SK-N-MC (cell line): ENCODE measurements around the gene DAAM1.

Experiments used
- DNase-seq: peaks from one replicate; pipeline ENCODE4 v3.0.0-alpha.2; 2011; ENCODE audit warnings: low read depth, low spot score
- H3K27ac ChIP-seq: fragments of 200-600 bp; sonication (generic); 2 replicates; pipeline ENCODE4 v1.5.1; 2016; ENCODE audit warnings: mixed run types
- H3K36me3 ChIP-seq: fragments of 200-600 bp; sonication (generic); 2 replicates; pipeline ENCODE4 v1.6.1; 2017; ENCODE audit warnings: antibody characterized with exemption, low read length, mixed read lengths; ENCODE audit not compliant: insufficient read depth
- H3K4me3 ChIP-seq: fragments of 200-600 bp; sonication (generic); 2 replicates; pipeline ENCODE4 v1.5.1; 2016
- H3K9ac ChIP-seq: fragments of 200-600 bp; sonication (generic); 2 replicates; pipeline ENCODE4 v1.8.0; 2017; ENCODE audit warnings: mixed run types, mixed read lengths; ENCODE audit not compliant: insufficient read length
- H3K9me3 ChIP-seq: fragments of 200-600 bp; sonication (generic); 2 replicates; pipeline ENCODE4 v1.6.1; 2017; ENCODE audit warnings: low read depth, mild to moderate bottlenecking, antibody characterized with exemption, low read length, moderate library complexity, mixed read lengths
- EZH2 ChIP-seq: fragments of 200-600 bp; sonication (generic); IDR thresholded peaks from one replicate; pipeline ENCODE4 v1.6.1; 2017; ENCODE audit warnings: antibody characterized with exemption
- FOXP2 ChIP-seq: optimal IDR thresholded peaks from 2 replicates; pipeline ENCODE3; 2011; ENCODE audit warnings: mild to moderate bottlenecking, moderate library complexity; ENCODE audit not compliant: insufficient read depth; ENCODE audit errors: extremely low read length, control extremely low read depth
- POLR2AphosphoS5 ChIP-seq: IDR thresholded peaks from 2 replicates; pipeline ENCODE4 v1.6.1; 2012; ENCODE audit warnings: mild to moderate bottlenecking, low read depth, low read length, borderline replicate concordance

DAAM1 gene

DNA sequence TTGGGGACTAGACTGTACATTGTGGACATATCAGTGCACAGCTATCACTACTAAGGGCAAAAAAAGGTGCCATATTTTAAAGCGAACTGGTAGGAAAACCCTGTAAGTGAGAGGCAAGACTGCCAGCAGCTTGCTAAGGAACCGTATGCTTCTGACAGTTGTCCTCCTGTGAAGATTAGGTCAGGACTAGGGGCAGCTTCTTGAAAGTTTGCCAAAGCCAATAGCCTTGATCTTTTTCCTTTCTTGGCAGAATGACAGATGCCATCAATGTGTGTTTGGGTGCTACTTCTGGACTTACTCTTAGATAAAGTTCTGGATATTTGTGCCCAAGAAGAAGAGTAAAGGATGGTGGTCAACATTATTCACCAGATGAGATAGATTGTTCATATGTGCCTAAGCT lies 7.4 kb downstream of the DAAM1 start:
- no peak overlapping the region for H3K27ac ChIP-seq
- no peaks in the 10 kb centered on the region for H3K9me3 ChIP-seq
- TF ChIP-seq EZH2 (no peak), FOXP2 (no peak), POLR2AphosphoS5 (no peak)
- no peak overlapping the region for H3K9ac ChIP-seq
- no peak overlapping the region for H3K4me3 ChIP-seq
- no peak for DNase-seq
- H3K36me3 ChIP-seq, result no peaks in the 10 kb centered on the region

DNA sequence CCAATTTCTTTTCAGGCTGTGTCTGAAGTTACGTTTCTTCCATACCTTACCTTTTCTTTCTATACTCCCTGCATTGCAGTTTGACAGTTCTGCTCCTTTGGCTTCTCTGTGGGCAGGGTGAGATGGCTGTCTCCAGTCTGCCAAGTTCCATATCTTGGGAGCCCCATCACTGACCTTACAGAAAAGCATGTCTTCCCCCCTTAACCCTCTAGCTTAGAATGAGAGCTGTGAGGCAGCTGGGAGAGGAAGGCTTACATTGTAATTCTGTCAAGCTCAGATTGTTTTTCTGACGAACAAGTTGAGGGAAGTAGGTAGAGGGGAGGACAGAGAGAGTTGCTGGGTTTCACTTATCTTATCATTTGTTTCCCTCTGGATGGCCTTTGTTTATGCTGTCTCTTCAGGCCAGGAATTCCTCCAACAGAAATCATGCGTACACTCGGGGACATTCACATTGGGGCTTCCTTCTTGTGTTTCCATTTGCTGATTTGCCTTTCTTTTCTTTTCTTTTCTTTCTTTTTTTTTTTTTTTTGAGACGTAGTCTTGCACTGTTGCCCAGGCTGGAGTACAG lies 9.3 kb downstream of the DAAM1 start:
- no peak overlapping the region for H3K4me3 ChIP-seq
- H3K27ac ChIP-seq, result no peak overlapping the region
- no peaks in the 10 kb centered on the region for H3K9me3 ChIP-seq
- H3K9ac ChIP-seq, result no peak overlapping the region
- H3K36me3 ChIP-seq, result no peaks in the 10 kb centered on the region
- TF ChIP-seq FOXP2 (no peak), EZH2 (no peak), POLR2AphosphoS5 (no peak)
- no peak for DNase-seq

DNA sequence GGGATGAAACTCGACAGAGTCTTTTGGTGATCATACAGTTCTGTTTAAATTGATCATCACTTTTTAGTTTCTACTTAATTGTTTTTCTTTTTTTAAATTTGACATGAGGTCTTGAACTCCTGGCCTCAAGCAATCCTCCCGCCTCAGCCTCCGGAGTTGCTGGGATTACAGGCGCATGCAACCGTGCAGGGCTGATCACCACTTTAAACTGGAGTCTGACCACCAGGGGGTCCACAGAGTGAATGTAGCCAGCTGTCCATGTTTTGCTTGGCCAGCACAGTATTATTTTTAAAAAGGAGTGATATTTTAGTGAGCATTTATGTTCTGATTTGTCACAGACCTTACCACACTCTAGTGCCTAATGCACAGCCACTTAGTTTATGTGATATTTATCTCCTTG lies 10.7 kb downstream of the DAAM1 start:
- TF ChIP-seq EZH2 (no peak), POLR2AphosphoS5 (no peak), FOXP2 (no peak)
- no peak overlapping the region for H3K4me3 ChIP-seq
- H3K9ac ChIP-seq, result no peak overlapping the region
- H3K27ac ChIP-seq, result no peak overlapping the region
- no peaks in the 10 kb centered on the region for H3K36me3 ChIP-seq
- no peaks in the 10 kb centered on the region for H3K9me3 ChIP-seq
- no peak for DNase-seq

DNA sequence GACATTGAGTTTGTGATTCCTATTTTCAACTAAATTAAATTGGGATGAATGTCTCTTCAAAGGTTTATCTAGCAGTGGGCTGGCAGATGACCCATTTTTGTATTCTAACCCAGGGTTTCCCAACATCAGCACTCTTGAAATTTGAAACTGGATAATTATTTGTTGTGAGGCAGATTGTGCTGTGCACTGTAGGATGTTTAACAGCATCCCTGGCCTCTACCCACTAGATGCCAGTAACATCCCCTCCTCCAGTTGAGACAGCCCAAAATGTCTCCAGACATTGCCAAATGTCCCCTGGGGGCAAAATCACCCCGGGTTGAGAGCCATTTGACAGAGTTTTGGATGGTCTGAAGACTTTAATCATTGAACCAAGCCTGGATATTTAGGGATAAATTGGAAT lies 11.1 kb downstream of the DAAM1 start:
- Histone ChIP-seq H3K27ac (no peak overlapping the region), H3K36me3 (no peaks in the 10 kb centered on the region), H3K9ac (no peak overlapping the region), H3K4me3 (no peak overlapping the region), H3K9me3 (no peaks in the 10 kb centered on the region)
- no peak for DNase-seq
- TF ChIP-seq POLR2AphosphoS5 (no peak), FOXP2 (no peak), EZH2 (no peak)

DNA sequence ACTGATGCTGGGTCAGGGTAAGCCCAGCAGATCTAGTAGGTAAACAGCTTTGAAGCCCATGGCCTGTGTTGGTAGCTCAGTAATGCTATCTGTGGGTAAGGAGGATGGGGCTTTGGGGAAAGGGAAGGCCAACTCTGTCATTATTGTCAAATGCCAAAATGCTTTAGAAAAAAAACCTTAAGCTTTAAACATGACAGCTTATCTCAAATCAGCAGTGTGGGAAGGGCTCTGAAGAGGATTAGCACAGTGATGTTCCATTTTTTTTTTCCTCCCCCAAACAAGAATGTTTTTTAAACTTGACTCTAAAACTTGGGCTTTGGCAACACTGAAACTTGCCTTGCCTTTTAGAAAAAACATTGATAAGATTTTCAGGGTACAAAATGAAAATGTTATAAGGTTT lies 11.7 kb downstream of the DAAM1 start:
- Histone ChIP-seq H3K27ac (no peak overlapping the region), H3K4me3 (no peak overlapping the region), H3K36me3 (no peaks in the 10 kb centered on the region), H3K9ac (no peak overlapping the region), H3K9me3 (no peaks in the 10 kb centered on the region)
- no peak for DNase-seq
- no peak for TF ChIP-seq FOXP2
- TF ChIP-seq POLR2AphosphoS5, result no peak
- TF ChIP-seq EZH2, result no peak

DNA sequence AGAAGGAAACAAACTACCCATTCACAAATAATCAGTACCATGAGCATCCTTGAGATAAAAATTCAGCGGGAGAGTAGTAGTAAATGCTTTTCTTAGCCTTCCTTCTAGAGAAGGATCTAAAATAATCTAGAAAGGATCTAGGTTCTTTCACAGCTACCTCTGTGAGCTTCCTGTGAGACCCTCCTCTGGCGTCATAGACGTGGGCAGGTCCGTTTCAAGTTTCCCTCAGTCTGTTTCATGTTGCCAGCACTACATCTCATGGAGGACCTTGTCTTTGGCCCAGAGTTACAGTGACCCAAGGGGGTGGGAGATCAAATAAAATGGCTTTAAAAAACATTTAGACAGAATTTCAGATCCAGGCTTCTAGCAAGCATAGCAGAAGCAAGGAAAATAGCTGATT lies 13.6 kb downstream of the DAAM1 start:
- DNase-seq, result no peak
- Histone ChIP-seq H3K9ac (no peak overlapping the region), H3K9me3 (no peaks in the 10 kb centered on the region), H3K4me3 (no peak overlapping the region), H3K36me3 (no peaks in the 10 kb centered on the region), H3K27ac (no peak overlapping the region)
- TF ChIP-seq FOXP2 (no peak), EZH2 (no peak), POLR2AphosphoS5 (no peak)

DNA sequence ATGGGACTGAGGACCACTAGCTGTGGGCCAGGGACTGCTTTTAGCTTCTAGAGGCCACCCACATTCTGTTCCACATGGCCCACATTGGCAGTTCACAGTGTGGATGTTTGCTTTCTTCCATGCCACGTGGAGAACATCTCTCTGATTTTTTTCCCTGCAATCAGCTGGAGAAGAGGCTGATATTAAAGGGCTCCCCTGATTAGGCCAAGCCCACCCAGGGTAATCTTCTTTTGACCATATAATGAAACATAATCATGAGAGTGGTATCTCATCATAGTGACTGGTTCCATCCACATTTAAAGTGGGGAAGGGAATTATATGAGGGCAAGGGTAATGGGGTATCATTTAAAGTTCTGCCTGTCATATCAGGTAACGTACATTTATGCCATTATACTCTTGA lies 15.8 kb downstream of the DAAM1 start:
- Histone ChIP-seq H3K4me3 (no peak overlapping the region), H3K36me3 (no peaks in the 10 kb centered on the region), H3K9me3 (no peaks in the 10 kb centered on the region), H3K9ac (no peak overlapping the region), H3K27ac (no peak overlapping the region)
- no peak for DNase-seq
- TF ChIP-seq POLR2AphosphoS5, result no peak

DNA sequence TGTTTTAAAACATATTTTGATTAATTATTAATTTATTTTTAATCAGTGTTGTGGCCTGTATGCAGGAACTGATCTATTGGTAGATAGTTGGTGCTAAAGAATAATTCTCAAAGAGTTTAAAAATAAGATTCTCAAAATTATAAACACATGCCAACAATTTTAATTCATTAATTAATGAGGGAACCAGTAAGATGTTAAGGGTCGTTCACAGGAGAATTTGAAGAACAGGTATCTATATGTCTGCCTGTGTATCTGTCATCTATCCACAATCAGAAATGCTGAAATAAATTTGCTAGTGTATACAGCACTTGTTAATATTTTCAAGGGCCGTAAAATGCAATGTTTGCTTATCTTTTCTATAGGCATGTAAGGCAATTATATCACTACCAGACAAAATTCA lies 18.4 kb downstream of the DAAM1 start:
- H3K36me3 ChIP-seq, result no peaks in the 10 kb centered on the region
- no peak for DNase-seq
- no peak overlapping the region for H3K27ac ChIP-seq
- no peaks in the 10 kb centered on the region for H3K9me3 ChIP-seq
- no peak overlapping the region for H3K4me3 ChIP-seq
- H3K9ac ChIP-seq, result no peak overlapping the region
- no peak for TF ChIP-seq POLR2AphosphoS5
- TF ChIP-seq EZH2, result no peak
- no peak for TF ChIP-seq FOXP2

DNA sequence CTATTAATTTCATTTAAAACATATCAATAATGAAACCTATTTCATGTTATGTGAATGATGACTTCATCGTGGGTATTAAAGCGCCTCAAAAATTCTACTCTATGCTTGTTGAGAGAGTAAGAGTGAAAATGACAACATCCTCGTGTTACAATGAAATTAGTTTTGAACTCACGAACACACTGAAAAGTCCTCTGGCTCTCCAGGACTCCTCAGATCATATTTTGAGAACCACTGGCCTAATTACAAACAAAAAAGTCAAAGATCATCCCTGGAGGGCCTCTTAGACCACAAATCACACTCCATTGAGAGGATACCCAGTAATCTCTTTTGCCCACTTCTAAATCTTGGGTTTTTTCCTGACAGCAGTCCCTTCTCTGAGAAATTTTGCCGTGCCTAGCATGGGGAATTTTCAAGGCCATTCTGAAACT lies 19.1 kb downstream of the DAAM1 start:
- H3K9ac ChIP-seq, result no peak overlapping the region
- no peak overlapping the region for H3K4me3 ChIP-seq
- H3K9me3 ChIP-seq, result no peaks in the 10 kb centered on the region
- no peak for DNase-seq
- no peak overlapping the region for H3K27ac ChIP-seq
- TF ChIP-seq EZH2 (no peak), FOXP2 (no peak), POLR2AphosphoS5 (no peak)
- H3K36me3 ChIP-seq, result no peaks in the 10 kb centered on the region
